GM23338 (cell line): Measurements from ENCODE around the gene SPATA45.

ENCODE experiments used
- CTCF ChIP-seq, 2 experiments: fragments of 200-600 bp in 1 of 2; sonication (generic) in 1 of 2; conservative IDR thresholded peaks; 2 replicates each; pipeline versions ENCODE4 v1.5.1 to v1.6.1; 2016 to 2017; ENCODE audit warnings: antibody characterized with exemption in 2 of 2, low read depth in 2 of 2, mild to moderate bottlenecking in 2 of 2, moderate library complexity in 1 of 2
- EZH2 ChIP-seq: fragments of 200-600 bp; sonication (generic); IDR thresholded peaks from one replicate; pipeline ENCODE4 v1.8.0; 2017; ENCODE audit warnings: antibody characterized with exemption, mild to moderate bottlenecking, low read depth; ENCODE audit not compliant: unreplicated experiment
- REST ChIP-seq: IDR thresholded peaks from one replicate; pipeline ENCODE4 v1.6.1; 2018; ENCODE audit warnings: antibody characterized with exemption; ENCODE audit not compliant: unreplicated experiment

- no peak for TF ChIP-seq EZH2
- TF ChIP-seq CTCF (conservative IDR thresholded peaks at IDR 0.05; ENCODE audit: low read depth in 2 of 2), result no peak
- no peak for TF ChIP-seq REST
These were observed 55.0 kb downstream of the SPATA45 start for GRCh38 chr1:212792396-212792908.
